ENCODE results near the gene BORCS6.
"Not testable (repeated sequence)": the region's sequence is repeated elsewhere in the genome, so short reads cannot be mapped to it uniquely, and the experiment has no call there.

The BORCS6 gene

DNA sequence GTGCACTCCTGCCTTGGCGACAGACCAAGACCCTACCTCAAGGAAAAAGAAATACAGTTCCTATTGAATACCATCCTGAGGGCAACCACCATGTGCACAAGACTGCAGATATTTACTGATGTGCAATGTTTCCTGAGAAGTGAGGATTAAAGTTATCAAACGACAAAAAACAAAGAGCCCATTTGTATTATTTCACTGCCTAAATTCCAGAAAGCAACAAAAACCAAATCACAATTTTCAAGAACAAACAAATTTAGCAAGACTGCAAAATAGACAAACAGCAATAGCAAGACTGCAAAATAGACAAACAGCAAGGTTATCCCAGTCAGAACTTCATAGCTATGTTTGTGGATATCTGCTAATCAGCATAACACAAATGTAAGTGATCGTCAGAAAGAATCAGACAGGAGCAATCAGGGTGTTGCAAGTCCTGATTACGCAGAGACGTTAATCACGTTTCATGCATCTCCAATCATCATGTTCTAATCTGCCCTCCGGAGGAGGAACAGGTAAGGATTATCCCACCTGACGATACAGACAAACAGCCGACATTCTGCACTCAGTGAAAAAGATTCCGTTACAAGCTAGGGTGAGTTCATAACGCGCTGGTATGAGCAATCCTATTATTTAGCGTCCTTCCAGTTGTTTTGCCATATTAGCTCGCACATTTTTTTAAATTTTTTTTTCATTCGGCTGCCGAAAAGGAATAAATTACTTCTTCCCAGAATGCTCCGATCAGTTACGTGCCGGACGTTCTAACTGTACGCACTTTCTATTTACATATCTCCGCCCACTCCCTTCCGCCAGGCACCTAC lies 16.7 kb downstream of the BORCS6 start:
- DNase-seq (ENCODE audit: low read depth in 2 of 2), result peak; percentile 98

- not testable (repeated sequence) for DNase-seq (ENCODE audit: low read depth in 2 of 2)
These were observed 19.8 kb downstream of the BORCS6 start for GRCh38 chr17:8170186-8170585.

- no peak for DNase-seq (ENCODE audit: low read depth in 2 of 2)
These were observed 22.5 kb downstream of the BORCS6 start for GRCh38 chr17:8167526-8167925.

GRCh38 chr17:8166731-8167130 lies 23.2 kb downstream of the BORCS6 start:
- DNase-seq (ENCODE audit: low read depth in 2 of 2), result no peak

- no peak for DNase-seq (ENCODE audit: low read depth in 2 of 2)
These were observed 25.2 kb downstream of the BORCS6 start for GRCh38 chr17:8164815-8165131.

DNA sequence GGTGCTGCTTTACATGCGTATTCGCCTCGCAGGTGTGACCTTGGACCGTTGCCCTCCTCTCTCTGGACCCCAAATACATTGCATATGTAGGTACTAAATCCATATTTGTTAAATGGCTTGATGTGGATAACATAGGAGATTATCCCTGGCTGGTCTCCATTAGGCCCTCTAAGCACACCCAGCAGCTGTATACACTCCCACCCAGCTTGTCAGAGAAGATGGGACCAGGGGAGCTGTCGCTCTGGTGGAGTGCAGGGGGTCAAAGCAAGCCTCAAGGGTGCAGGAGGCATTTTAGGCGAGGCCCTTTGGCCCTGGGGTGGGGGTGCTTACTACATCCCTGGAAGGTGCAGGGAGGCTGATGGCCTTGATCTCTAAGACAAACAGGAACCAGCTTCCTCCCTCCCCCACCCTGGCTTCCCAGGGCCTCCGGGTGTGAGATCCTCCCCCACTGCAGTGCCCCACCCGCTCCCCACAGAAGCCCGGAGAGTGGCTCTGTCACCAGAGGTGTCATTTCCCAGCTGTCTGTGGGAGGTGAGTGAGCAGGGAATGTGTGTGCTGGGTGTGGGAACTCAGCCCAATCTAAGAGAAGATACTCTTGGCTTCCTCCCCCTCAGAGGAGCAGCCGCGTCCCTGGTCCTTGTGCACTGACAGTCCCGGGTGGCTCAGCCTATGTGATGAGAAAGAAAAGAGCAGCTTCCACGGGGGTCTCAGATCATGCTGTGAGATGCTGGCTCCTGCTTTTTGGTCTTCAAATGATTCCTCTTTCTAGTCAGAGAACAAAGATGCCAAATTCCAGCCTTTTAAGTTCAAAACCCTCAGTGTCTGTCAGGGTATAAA lies 25.8 kb downstream of the BORCS6 start:
- no peak for DNase-seq (ENCODE audit: low read depth in 2 of 2)

- DNase-seq (ENCODE audit: low read depth in 2 of 2), result no peak
These were observed 26.7 kb downstream of the BORCS6 start for GRCh38 chr17:8162997-8163977.

GRCh38 chr17:8162233-8162996 lies 27.6 kb downstream of the BORCS6 start, which contains the start of gene VAMP2:
TSS of gene VAMP2 (minus strand) at chr17:8162948. CDS start at chr17:8162879, 69 bp downstream.
- no peak for DNase-seq (ENCODE audit: low read depth in 2 of 2)

DNA sequence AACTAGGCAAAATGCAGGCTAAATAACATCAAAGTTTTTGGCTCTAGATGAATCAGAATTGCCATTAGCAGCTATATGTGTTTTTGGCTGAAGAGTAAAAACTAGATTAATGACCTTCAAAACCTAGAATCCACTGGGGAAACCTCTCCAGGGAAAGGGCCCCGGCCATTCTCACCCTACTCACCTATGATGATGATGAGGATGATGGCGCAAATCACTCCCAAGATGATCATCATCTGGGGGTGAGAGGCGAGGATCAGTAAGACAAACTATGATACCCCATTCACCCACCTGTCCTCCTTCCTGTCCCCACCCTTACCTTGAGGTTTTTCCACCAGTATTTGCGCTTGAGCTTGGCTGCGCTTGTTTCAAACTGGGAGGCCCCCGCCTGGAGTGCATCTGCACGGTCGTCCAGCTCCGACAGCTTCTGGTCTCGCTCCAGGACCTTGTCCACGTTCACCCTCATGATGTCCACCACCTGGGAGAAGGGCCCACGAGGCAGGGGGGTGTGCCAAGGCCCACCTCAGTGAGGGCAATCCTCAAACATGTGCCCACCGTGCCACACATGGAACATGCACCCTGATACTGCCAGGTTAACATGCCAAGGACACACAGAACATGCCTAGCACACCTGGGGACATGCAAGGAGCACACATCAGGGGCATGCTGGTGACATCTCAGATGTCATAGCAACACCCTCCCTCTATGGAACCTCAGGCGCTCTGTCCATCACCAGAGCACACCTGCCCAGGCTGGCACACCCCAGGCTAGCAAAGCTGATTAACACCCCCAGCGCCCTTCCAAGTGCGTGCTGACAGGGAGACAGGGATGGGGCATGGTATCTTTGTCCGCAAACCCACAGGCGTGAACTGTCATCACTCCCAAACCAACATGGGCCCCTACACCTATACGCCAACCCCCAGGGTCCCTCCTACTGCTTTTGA lies 28.4 kb downstream of the BORCS6 start:
- DNase-seq (ENCODE audit: low read depth in 2 of 2), result no peak

DNA sequence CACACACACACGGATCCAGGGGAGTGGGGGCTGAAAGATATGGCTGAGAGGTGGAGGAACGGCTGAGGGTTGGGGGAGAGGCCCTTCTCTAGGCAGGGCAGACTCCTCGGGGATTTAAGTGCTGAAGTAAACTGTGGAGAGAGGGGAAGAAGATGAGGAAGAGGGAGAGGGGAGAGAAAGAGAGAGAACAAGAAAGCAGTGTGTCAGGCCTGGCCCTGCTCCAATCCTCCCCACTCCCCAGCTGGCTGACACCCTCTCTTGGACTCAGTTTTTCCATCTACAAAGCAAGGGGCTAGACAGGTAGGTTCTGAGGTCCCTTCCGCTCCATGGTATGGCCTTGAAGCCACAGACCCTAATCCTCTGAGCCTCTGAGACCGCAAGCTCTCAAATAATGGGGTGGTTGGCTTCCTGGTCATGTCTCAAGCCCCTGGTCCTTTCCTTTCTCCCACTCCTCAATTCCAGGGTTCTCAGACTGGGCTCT lies 29.2 kb downstream of the BORCS6 start:
- DNase-seq (ENCODE audit: low read depth in 2 of 2), result no peak

GRCh38 chr17:8160224-8160577 lies 29.8 kb downstream of the BORCS6 start:
- no peak for DNase-seq (ENCODE audit: low read depth in 2 of 2)

DNA sequence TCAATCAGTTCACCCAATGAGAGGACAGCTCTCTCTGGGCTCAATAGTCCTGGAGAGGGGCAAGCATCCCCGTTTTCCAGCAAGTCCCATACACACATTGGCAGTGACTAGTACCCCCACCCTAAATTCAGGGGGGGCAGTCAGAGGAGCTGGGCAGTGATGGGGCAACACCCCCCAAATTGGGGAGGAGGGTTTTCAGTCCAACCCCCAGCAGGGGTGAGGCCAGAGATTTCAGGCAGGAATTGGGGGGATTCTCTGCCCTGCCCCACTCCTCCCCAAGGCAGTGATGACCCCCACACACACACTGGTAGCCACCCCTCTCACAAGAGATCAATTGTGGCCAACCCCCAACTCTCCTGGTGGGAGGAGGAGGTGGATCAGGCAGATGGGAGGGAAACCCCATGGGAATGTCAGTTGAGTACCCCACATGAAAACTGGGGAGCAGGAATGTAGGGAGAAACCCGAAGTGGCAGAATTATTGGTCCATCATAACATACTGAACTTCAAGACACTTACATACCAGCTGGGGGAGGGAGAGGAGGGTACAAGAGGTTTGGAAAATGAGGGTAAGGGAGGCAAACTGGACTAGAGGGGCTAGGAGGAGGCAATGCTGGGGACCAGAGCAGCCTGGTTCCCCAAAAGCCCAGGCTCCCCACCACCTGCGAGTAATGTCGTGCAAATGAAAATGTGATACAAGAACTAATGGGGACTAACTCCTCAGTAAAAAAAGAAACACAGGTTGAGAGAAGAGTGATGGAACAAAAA lies 30.3 kb downstream of the BORCS6 start:
- DNase-seq (ENCODE audit: low read depth in 2 of 2), result no peak

DNA sequence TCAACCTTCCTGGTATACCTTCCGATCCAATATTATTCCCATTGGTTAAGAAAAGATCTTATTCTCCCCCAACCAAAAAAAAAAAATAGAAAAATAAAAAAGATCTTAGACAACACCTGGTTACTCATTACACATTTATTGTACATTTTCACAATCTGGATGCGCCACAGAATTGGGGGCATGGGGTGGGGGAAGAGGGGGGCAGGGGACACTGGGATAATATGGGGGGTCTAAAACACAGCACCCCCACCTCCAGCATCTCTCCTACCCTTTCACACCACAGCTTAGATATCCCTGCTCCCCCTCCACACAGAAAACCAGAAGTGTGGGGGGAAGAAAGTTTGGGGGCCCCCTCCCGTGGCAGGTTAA lies 31.0 kb downstream of the BORCS6 start:
- no peak for DNase-seq (ENCODE audit: low read depth in 2 of 2)

DNA sequence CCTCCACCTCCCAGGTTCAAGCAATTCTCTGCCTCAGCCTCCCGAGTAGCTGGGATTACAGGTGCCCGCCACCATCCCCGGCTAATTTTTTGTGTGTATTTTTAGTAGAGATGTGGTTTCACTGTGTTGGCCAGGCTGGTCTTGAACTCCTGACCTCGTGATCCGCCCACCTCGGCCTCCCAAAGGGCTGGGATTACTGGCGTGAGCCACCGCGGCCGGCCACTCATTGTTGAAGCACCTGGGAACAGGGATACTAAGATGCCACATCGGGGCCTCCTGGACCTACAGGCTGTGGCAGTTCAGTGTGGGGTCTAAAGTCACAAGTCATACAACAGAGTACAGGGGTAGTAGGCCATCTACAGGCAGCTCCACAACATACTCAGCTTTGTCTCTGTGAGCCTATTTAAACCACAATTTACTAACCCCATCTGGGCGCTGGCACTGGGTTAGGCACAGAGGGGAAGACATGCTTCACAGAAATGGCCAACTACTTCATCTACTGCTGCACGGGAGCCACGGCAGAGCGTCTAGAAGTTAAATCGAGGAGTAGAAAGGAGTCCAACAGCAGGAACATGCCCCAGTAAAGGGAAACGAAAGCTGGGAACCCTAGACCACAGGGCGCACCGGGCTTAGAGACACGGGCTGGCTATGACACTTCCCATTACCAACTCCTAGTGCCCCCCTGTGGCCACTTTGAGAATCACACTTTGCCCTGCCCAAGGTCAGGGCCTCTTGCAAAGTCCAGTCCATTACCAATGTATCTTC lies 31.5 kb downstream of the BORCS6 start:
- DNase-seq (ENCODE audit: low read depth in 2 of 2), result peak; percentile 54 to 55

GRCh38 chr17:8156246-8156992 lies 33.6 kb downstream of the BORCS6 start:
- peak; percentile 100 for DNase-seq (ENCODE audit: low read depth in 2 of 2)

GRCh38 chr17:8155996-8156245 lies 34.1 kb downstream of the BORCS6 start:
- DNase-seq (ENCODE audit: low read depth in 2 of 2), result no peak

DNA sequence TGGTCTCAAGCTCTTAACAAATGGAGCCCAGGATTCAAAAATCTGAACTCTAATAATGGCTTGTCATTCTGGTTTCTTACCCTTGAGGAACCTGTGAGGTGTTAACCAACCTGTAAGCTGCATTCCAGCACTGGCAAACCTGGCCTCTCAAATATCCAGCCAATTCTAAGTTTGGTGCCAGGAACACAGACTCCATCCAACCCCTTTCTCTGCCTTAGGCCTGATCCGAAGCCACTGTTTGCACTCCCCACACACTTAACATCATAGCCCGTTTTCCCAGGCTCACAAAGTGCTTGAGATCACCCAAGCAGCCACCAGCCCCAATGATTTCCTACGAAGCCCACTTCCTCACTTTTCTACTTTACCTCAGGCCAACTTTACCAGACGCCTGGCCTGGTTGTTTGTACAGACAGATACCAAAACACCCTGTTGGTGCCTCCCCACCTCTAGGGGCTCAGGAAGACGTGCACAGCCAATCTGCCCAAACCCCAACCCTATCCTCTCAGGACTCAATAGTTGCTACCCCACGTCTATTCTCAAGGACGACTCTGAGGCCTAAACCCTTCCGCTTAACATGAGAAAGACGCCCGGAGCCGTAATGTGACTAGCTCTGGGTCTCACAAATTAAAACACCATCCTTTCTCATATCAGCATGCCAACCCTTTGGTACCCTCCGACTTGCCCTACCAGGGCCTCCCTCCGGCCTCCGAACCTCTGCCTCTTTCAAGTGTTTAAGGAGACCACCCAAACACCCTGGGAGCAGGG lies 34.6 kb downstream of the BORCS6 start:
- DNase-seq (ENCODE audit: low read depth in 2 of 2), result no peak
